PC-3 (cell line): ENCODE data around the gene CEP95.

Experiments used
- CTCF ChIP-seq: fragments of 300-600 bp; sonication (generic); conservative IDR thresholded peaks from 2 replicates; pipeline ENCODE4 v1.5.1; 2017; ENCODE audit warnings: antibody characterized with exemption, low read depth, mild to moderate bottlenecking, low read length
- EZH2 ChIP-seq: fragments of 300-600 bp; sonication (generic); IDR thresholded peaks from one replicate; pipeline ENCODE4 v1.6.1; 2017; ENCODE audit warnings: antibody characterized with exemption, mild to moderate bottlenecking, low read length; ENCODE audit not compliant: unreplicated experiment

- TF ChIP-seq CTCF, result peak; percentile 73
- no peak for TF ChIP-seq EZH2
Measured at GRCh38 chr17:64492481-64493109, 14.2 kb upstream of the CEP95 start.
